Uterus (tissue), 2 donors: ENCODE measurements around the gene CASP10.

Experiments
- POLR2A ChIP-seq, 2 donors: fragments of 450-650 bp; IDR thresholded peaks; one replicate each; pipeline ENCODE4 v1.6.1; 2016; ENCODE audit warnings: antibody characterized with exemption in 2 of 2, mild to moderate bottlenecking in 1 of 2, moderate library complexity in 1 of 2
- TF ChIP-seq, protein P1 (sequence below), 4 experiments: fragments of 200-600 bp in 2 of 4; fragments of 450-650 bp in 2 of 4; sonication (generic) in 2 of 4; IDR thresholded peaks; one replicate each; pipeline ENCODE4 v1.5.1; 2016 to 2019; ENCODE audit warnings: antibody characterized with exemption in 4 of 4, mild to moderate bottlenecking in 2 of 4, moderate library complexity in 1 of 4

DNA sequence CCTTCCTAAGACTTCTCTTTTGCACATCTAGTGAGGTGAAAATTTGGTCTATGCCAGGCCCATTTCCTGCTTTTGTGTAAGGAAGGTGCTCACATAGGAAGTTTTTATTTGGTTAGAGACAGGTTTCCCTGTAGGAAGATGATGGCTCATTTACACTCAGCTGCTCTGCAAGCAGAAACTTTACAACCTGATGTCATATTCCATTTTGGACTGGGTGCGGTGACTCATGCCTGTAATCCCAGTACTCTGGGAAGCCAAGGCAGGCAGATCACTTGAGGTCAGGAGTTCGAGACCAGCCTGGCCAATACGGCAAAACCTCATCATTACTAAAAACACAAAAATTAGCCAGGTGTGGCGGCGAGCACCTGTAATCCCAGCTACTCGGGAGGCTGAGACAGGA lies 35.8 kb downstream of the CASP10 start:
- TF ChIP-seq, protein P1, sequence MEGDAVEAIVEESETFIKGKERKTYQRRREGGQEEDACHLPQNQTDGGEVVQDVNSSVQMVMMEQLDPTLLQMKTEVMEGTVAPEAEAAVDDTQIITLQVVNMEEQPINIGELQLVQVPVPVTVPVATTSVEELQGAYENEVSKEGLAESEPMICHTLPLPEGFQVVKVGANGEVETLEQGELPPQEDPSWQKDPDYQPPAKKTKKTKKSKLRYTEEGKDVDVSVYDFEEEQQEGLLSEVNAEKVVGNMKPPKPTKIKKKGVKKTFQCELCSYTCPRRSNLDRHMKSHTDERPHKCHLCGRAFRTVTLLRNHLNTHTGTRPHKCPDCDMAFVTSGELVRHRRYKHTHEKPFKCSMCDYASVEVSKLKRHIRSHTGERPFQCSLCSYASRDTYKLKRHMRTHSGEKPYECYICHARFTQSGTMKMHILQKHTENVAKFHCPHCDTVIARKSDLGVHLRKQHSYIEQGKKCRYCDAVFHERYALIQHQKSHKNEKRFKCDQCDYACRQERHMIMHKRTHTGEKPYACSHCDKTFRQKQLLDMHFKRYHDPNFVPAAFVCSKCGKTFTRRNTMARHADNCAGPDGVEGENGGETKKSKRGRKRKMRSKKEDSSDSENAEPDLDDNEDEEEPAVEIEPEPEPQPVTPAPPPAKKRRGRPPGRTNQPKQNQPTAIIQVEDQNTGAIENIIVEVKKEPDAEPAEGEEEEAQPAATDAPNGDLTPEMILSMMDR (IDR thresholded peaks at IDR 0.05): no peak
- no peak for TF ChIP-seq POLR2A (IDR thresholded peaks at IDR 0.05)
